HEK293T (cell line): ENCODE data around the gene ODF4.

Experiments used
- ARNT ChIP-seq: fragments of 450-650 bp; IDR thresholded peaks from 2 replicates; pipeline ENCODE4 v1.6.1; 2017; ENCODE audit warnings: mild to moderate bottlenecking
- BHLHE40 ChIP-seq: fragments of 450-650 bp; IDR thresholded peaks from 2 replicates; pipeline ENCODE4 v1.6.1; 2016; ENCODE audit warnings: mild to moderate bottlenecking, moderate library complexity, borderline replicate concordance
- FOXA1 ChIP-seq: fragments of 450-650 bp; IDR thresholded peaks from 2 replicates; pipeline ENCODE4 v1.6.1; 2016; ENCODE audit warnings: mild to moderate bottlenecking
- FOXK2 ChIP-seq: fragments of 450-650 bp; IDR thresholded peaks from 2 replicates; pipeline ENCODE4 v1.6.1; 2016; ENCODE audit warnings: mild to moderate bottlenecking
- FOXM1 ChIP-seq: fragments of 450-650 bp; IDR thresholded peaks from 2 replicates; pipeline ENCODE4 v1.6.1; 2017; ENCODE audit warnings: mild to moderate bottlenecking, borderline replicate concordance
- LEF1 ChIP-seq: fragments of 450-650 bp; IDR thresholded peaks from 2 replicates; pipeline ENCODE4 v1.6.1; 2017; ENCODE audit warnings: mild to moderate bottlenecking, borderline replicate concordance
- NFRKB ChIP-seq: fragments of 450-650 bp; IDR thresholded peaks from 2 replicates; pipeline ENCODE4 v1.6.1; 2016; ENCODE audit warnings: mild to moderate bottlenecking, moderate library complexity
- SP1 ChIP-seq: fragments of 450-650 bp; IDR thresholded peaks from 2 replicates; pipeline ENCODE4 v1.6.1; 2017
- SUZ12 ChIP-seq: fragments of 450-650 bp; IDR thresholded peaks from 2 replicates; pipeline ENCODE4 v1.6.1; 2016; ENCODE audit warnings: mild to moderate bottlenecking
- TARDBP ChIP-seq: fragments of 450-650 bp; IDR thresholded peaks from 2 replicates; pipeline ENCODE4 v1.6.1; 2016
- TF ChIP-seq, protein P1 (sequence below): fragments of 450-650 bp; IDR thresholded peaks from 2 replicates; pipeline ENCODE4 v1.6.1; 2016

DNA sequence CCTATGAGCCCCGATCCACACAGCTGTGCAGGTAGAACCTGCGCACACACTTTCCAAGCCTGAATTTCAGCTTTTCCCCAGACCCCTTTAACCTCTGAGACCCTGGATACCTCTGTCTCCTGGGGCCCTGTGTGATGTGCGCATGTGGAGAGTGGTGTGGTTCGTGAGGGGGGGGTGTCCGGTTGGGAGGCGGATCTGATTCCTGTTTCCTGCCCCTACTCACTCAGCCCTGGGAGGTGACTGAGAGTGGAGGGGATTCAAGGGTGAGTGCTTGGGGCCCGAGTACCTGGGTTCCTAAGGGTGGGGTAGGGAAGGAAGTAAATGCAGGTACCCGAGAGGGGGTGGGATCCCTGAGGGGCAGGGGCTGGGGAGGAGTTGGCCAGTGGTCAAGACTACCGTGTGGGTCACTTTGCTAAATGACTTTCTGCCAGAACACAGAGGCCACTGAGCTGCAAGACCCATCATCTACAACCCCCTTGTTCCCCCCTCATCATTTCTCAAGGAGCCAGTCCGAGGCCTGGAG is 29.0 kb upstream of the ODF4 start:
- TF ChIP-seq SUZ12 (no peak), FOXK2 (no peak), BHLHE40 (no peak), TARDBP (no peak), ARNT (no peak), FOXA1 (no peak), SP1 (no peak), NFRKB (no peak), LEF1 (no peak), FOXM1 (no peak)
- TF ChIP-seq, protein P1, sequence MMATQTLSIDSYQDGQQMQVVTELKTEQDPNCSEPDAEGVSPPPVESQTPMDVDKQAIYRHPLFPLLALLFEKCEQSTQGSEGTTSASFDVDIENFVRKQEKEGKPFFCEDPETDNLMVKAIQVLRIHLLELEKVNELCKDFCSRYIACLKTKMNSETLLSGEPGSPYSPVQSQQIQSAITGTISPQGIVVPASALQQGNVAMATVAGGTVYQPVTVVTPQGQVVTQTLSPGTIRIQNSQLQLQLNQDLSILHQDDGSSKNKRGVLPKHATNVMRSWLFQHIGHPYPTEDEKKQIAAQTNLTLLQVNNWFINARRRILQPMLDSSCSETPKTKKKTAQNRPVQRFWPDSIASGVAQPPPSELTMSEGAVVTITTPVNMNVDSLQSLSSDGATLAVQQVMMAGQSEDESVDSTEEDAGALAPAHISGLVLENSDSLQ: no peak
